HG02763 (cell line): Measurements from ENCODE around the gene TMSB4X.
A peak's percentile ranks its signal among the peaks of the same experiment; 100 is the strongest.
"Not testable (repeated sequence)": the region's sequence is repeated elsewhere in the genome, so short reads cannot be mapped to it uniquely, and the experiment has no call there.

Experiments
- ATAC-seq: cut with Tn5 transposase; IDR thresholded peaks from one replicate; pipeline ENCODE4 v1.9.1; 2021; ENCODE audit warnings: mild to moderate bottlenecking, moderate library complexity; ENCODE audit not compliant: unreplicated experiment

TMSB4X gene

GRCh38 chrX:12974796-12975669 is at the start of gene TMSB4X:
TMSB4X (plus strand) TSS chrX:12975110.
- peak; percentile 38 for ATAC-seq

- ATAC-seq: no peak
Measured at GRCh38 chrX:12929701-12930100, 45.2 kb upstream of the TMSB4X start.

- no peak for ATAC-seq
Measured at GRCh38 chrX:12930150-12930549, 44.8 kb upstream of the TMSB4X start.

GRCh38 chrX:12932244-12932643 is 42.7 kb upstream of the TMSB4X start:
- ATAC-seq: no peak

- no peak for ATAC-seq
Measured at GRCh38 chrX:12934850-12935249, 40.1 kb upstream of the TMSB4X start.

GRCh38 chrX:12936947-12937346 is 38.0 kb upstream of the TMSB4X start:
- no peak for ATAC-seq

- ATAC-seq: not testable (repeated sequence)
Measured at GRCh38 chrX:12940471-12940870, 34.4 kb upstream of the TMSB4X start.

GRCh38 chrX:12943592-12943991 is 31.3 kb upstream of the TMSB4X start:
- not testable (repeated sequence) for ATAC-seq

- not testable (repeated sequence) for ATAC-seq
Measured at GRCh38 chrX:12944452-12944851, 30.5 kb upstream of the TMSB4X start.

- no peak for ATAC-seq
Measured at GRCh38 chrX:12945494-12945893, 29.4 kb upstream of the TMSB4X start.

GRCh38 chrX:12946406-12946805 is 28.5 kb upstream of the TMSB4X start:
- ATAC-seq: no peak

- no peak for ATAC-seq
Measured at GRCh38 chrX:12946838-12947544, 27.9 kb upstream of the TMSB4X start.

- no peak for ATAC-seq
Measured at GRCh38 chrX:12947545-12948235, 27.2 kb upstream of the TMSB4X start.

- ATAC-seq: no peak
Measured at GRCh38 chrX:12948495-12948894, 26.4 kb upstream of the TMSB4X start.

- ATAC-seq: no peak
Measured at GRCh38 chrX:12949205-12949926, 25.5 kb upstream of the TMSB4X start.

- ATAC-seq: peak; percentile 62
Measured at GRCh38 chrX:12949927-12950656, 24.8 kb upstream of the TMSB4X start.

GRCh38 chrX:12950851-12951594 is 23.9 kb upstream of the TMSB4X start:
- peak; percentile 46 for ATAC-seq

- no peak for ATAC-seq
Measured at GRCh38 chrX:12951595-12951975, 23.3 kb upstream of the TMSB4X start.

- ATAC-seq: no peak
Measured at GRCh38 chrX:12953420-12953819, 21.5 kb upstream of the TMSB4X start.
